ENCODE results near the gene SMARCB1. TPM values are rescaled to one million over a fixed set of nuclear protein-coding genes. Genes with fewer than 3 reads are reported as not detected.

Gene SMARCB1
- polyA plus RNA-seq, 1 of the 3 experiments (the other 2 are of a cell fraction), result 215 TPM

DNA sequence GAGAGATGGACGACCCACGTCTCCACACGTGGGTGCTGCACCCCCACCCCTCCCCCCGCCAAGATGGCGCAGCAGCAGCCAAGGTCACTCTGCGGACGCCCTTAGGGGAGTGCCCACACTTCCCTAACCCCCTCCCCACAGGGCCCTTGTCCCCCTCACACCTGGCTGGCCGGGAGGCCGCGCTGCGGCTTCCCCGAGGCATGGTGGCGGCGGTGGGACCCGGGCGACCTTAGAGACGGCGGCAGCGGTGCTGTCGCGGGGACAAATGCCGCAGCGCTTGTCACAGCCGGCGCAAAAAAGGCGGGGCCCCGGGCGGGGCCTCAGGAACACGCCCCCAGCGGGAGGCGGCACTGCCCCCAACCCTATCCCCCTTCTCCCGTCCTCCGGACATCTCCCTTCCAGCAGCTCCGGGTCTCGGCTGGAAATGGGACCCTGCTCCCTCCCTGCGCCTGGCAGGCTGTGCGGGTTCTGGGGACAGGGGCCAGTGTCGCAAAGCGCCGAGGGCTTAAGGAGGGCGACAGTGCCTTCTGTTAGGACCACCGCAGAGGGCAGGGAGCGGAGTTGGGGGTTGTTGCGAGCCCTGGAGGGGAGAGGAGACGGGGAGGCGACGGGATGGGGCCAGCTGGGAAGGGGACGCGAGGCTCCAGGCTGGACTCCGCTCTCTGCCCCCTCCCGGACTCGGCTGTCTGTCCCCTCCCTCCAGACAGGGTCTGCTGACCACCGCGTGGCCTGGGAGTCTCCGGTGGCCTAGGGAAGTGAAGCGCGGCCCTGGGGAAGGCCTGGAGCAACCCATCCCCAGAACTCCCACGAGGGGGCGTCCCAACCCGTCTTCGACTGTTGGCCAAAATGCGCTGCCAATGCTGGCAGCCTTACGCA is 18.9 kb upstream of the SMARCB1 start, which contains the start of gene CHCHD10:
TSS of gene CHCHD10 (minus strand) at position 300 of the 876 bp plus-strand sequence. CDS start at position 202, 98 bp downstream.
- H3K27me3 ChIP-seq (ENCODE audit: insufficient read depth), result no peaks in the 10 kb centered on the region
- H3K4me3 ChIP-seq (ENCODE audit: low read depth in 2 of 2, low read length in 1 of 2), result peak within 1 kb of the TSS; percentile 69
- H4K20me1 ChIP-seq (ENCODE audit: insufficient read depth), result no peaks in the 10 kb centered on the region
- H3K9me3 ChIP-seq, result no peaks in the 10 kb centered on the region
- H3K4me2 ChIP-seq, result peak within 1 kb of the TSS; percentile 99
- H2AFZ ChIP-seq (ENCODE audit: low read depth), result peak within 1 kb of the TSS; percentile 95
- CTCF ChIA-PET, result interaction anchor here (0.5 to 14.9 kb wide), 20 partner anchors 10 to 735 kb away, joined by 3 to 277 read pairs (median 4); partner anchors contain the start of genes IGLL1, SLC2A11 and ZNF70
- peak within 1 kb of the TSS; percentile 48 to 89; a peak in 3 of 4 replicates for H3K27ac ChIP-seq (ENCODE audit: low read depth in 2 of 2, low read length in 1 of 2)
- no peaks in the 10 kb centered on the region for H3K9me2 ChIP-seq
- H3K9ac ChIP-seq, result peak within 1 kb of the TSS; percentile 70
- WGBS (ENCODE audit: low lambda C conversion rate), result 2% methylated on average over 13 of the region's 63 CpGs
- POLR2A ChIA-PET, result interaction anchor here (0.6 to 1.4 kb wide), 9 partner anchors 18 to 654 kb away, joined by 3 to 5 read pairs (median 3); partner anchors contain the start of gene SLC2A11
- H3K4me1 ChIP-seq (ENCODE audit: control insufficient read depth in 1 of 2, insufficient read depth in 2 of 2, low read depth in 1 of 2, low read length in 1 of 2), result peaks cover 9 to 16% of the 10 kb centered on the region in 2 experiments; a peak in 3 of 4 replicates
- no peaks in the 10 kb centered on the region for H3K36me3 ChIP-seq (replicated peaks in 1 of 2; ENCODE audit: control insufficient read depth in 1 of 2, insufficient read depth in 2 of 2, low read length in 1 of 2)
- DNase-seq, result peak; percentile 96
- peaks cover 6% of the 10 kb centered on the region for H3F3A ChIP-seq (replicated peaks; ENCODE audit: insufficient read depth)
- H3K79me2 ChIP-seq (ENCODE audit: insufficient read depth), result peaks cover 11% of the 10 kb centered on the region; the same call in 1 of the 2 replicates
- TF ChIP-seq, protein P1, sequence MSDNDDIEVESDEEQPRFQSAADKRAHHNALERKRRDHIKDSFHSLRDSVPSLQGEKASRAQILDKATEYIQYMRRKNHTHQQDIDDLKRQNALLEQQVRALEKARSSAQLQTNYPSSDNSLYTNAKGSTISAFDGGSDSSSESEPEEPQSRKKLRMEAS (IDR thresholded peaks at IDR 0.05; ENCODE audit: low read depth), result peak; percentile 81
- TF ChIP-seq, protein P2, sequence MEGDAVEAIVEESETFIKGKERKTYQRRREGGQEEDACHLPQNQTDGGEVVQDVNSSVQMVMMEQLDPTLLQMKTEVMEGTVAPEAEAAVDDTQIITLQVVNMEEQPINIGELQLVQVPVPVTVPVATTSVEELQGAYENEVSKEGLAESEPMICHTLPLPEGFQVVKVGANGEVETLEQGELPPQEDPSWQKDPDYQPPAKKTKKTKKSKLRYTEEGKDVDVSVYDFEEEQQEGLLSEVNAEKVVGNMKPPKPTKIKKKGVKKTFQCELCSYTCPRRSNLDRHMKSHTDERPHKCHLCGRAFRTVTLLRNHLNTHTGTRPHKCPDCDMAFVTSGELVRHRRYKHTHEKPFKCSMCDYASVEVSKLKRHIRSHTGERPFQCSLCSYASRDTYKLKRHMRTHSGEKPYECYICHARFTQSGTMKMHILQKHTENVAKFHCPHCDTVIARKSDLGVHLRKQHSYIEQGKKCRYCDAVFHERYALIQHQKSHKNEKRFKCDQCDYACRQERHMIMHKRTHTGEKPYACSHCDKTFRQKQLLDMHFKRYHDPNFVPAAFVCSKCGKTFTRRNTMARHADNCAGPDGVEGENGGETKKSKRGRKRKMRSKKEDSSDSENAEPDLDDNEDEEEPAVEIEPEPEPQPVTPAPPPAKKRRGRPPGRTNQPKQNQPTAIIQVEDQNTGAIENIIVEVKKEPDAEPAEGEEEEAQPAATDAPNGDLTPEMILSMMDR (IDR thresholded peaks at IDR 0.05), result peak; percentile 79
- TF ChIP-seq, protein P3, sequence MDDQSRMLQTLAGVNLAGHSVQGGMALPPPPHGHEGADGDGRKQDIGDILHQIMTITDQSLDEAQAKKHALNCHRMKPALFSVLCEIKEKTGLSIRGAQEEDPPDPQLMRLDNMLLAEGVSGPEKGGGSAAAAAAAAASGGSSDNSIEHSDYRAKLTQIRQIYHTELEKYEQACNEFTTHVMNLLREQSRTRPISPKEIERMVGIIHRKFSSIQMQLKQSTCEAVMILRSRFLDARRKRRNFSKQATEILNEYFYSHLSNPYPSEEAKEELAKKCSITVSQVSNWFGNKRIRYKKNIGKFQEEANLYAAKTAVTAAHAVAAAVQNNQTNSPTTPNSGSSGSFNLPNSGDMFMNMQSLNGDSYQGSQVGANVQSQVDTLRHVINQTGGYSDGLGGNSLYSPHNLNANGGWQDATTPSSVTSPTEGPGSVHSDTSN (IDR thresholded peaks at IDR 0.05), result no peak
- no peak for TF ChIP-seq FOXJ3 (CRISPR knock-in tag; IDR thresholded peaks at IDR 0.05)
- no peak for TF ChIP-seq RXRA (IDR thresholded peaks at IDR 0.05; ENCODE audit: borderline replicate concordance, low read depth)
- peak; percentile 54; the same call in 1 of the 2 replicates for TF ChIP-seq SIN3A (IDR thresholded peaks at IDR 0.05; ENCODE audit: borderline replicate concordance, low read depth, low read length)
- no peak for TF ChIP-seq FOXM1 (IDR thresholded peaks at IDR 0.05; ENCODE audit: low read depth)
- TF ChIP-seq MEF2A (IDR thresholded peaks at IDR 0.05; ENCODE audit: borderline replicate concordance, low read depth), result no peak
- no peak for TF ChIP-seq FOSL2 (IDR thresholded peaks at IDR 0.05; ENCODE audit: borderline replicate concordance, low read depth)
- no peak for TF ChIP-seq RFX5 (IDR thresholded peaks at IDR 0.05; ENCODE audit: low read length)
- TF ChIP-seq, protein P4, sequence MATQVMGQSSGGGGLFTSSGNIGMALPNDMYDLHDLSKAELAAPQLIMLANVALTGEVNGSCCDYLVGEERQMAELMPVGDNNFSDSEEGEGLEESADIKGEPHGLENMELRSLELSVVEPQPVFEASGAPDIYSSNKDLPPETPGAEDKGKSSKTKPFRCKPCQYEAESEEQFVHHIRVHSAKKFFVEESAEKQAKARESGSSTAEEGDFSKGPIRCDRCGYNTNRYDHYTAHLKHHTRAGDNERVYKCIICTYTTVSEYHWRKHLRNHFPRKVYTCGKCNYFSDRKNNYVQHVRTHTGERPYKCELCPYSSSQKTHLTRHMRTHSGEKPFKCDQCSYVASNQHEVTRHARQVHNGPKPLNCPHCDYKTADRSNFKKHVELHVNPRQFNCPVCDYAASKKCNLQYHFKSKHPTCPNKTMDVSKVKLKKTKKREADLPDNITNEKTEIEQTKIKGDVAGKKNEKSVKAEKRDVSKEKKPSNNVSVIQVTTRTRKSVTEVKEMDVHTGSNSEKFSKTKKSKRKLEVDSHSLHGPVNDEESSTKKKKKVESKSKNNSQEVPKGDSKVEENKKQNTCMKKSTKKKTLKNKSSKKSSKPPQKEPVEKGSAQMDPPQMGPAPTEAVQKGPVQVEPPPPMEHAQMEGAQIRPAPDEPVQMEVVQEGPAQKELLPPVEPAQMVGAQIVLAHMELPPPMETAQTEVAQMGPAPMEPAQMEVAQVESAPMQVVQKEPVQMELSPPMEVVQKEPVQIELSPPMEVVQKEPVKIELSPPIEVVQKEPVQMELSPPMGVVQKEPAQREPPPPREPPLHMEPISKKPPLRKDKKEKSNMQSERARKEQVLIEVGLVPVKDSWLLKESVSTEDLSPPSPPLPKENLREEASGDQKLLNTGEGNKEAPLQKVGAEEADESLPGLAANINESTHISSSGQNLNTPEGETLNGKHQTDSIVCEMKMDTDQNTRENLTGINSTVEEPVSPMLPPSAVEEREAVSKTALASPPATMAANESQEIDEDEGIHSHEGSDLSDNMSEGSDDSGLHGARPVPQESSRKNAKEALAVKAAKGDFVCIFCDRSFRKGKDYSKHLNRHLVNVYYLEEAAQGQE (IDR thresholded peaks at IDR 0.05; ENCODE audit: low read depth, low read length), result no peak
- TF ChIP-seq TEAD4 (IDR thresholded peaks at IDR 0.05; ENCODE audit: borderline replicate concordance, insufficient read depth), result no peak
- TF ChIP-seq TCF12 (IDR thresholded peaks at IDR 0.05), result no peak
- TF ChIP-seq YY1 (IDR thresholded peaks at IDR 0.05; ENCODE audit: low read depth), result peak; percentile 84
- TF ChIP-seq TAF1 (IDR thresholded peaks at IDR 0.05; ENCODE audit: borderline replicate concordance, low read depth, low read length), result peak; percentile 39; the same call in 1 of the 2 replicates
- TF ChIP-seq EZH2phosphoT487 (IDR thresholded peaks at IDR 0.05; ENCODE audit: borderline replicate concordance, low read depth), result no peak
- TF ChIP-seq MXI1 (IDR thresholded peaks at IDR 0.05; ENCODE audit: low read depth, low read length), result peak; percentile 79
- TF ChIP-seq USF2 (IDR thresholded peaks at IDR 0.05; ENCODE audit: borderline replicate concordance, low read depth, low read length), result no peak
- TF ChIP-seq EP300 (IDR thresholded peaks at IDR 0.05; ENCODE audit: borderline replicate concordance in 1 of 2, low read depth in 1 of 2, low read length in 1 of 2), result no peak
- peak; percentile 29; the same call in 1 of the 2 replicates for TF ChIP-seq NFIC (IDR thresholded peaks at IDR 0.05; ENCODE audit: borderline replicate concordance)
- peak; percentile 70 for TF ChIP-seq RAD21 (IDR thresholded peaks at IDR 0.05; ENCODE audit: low read length)
- peak; percentile 13 for TF ChIP-seq CHD2 (IDR thresholded peaks at IDR 0.05; ENCODE audit: low read length, partially characterized antibody)
- no peak for TF ChIP-seq USF1 (IDR thresholded peaks at IDR 0.05; ENCODE audit: borderline replicate concordance, low read depth)
- no peak for TF ChIP-seq JUND (IDR thresholded peaks at IDR 0.05)

Data from SK-N-SH (cell line).